Rectal smooth muscle tissue (tissue), 1 donor: ENCODE results near the gene MAPT.
"Not testable (repeated sequence)": the region's sequence is repeated elsewhere in the genome, so short reads cannot be mapped to it uniquely, and the experiment has no call there.

Experiments used
- H3K27ac ChIP-seq: one replicate; pipeline ENCODE4 v1.7.0; 2013; ENCODE audit warnings: low read depth, low read length, inconsistent platforms
- H3K27me3 ChIP-seq: one replicate; pipeline ENCODE4 v1.7.0; 2013; ENCODE audit warnings: low read length; ENCODE audit not compliant: control insufficient read depth, insufficient read depth
- H3K36me3 ChIP-seq: one replicate; pipeline ENCODE4 v1.7.0; 2013; ENCODE audit warnings: low read length; ENCODE audit not compliant: control insufficient read depth, insufficient read depth
- H3K4me1 ChIP-seq: one replicate; pipeline ENCODE4 v1.7.0; 2013; ENCODE audit warnings: low read length; ENCODE audit not compliant: control insufficient read depth, insufficient read depth
- H3K4me3 ChIP-seq: one replicate; pipeline ENCODE4 v1.7.0; 2013; ENCODE audit warnings: low read length
- H3K9ac ChIP-seq: one replicate; pipeline ENCODE4 v1.7.0; 2013; ENCODE audit warnings: low read length

MAPT gene

DNA sequence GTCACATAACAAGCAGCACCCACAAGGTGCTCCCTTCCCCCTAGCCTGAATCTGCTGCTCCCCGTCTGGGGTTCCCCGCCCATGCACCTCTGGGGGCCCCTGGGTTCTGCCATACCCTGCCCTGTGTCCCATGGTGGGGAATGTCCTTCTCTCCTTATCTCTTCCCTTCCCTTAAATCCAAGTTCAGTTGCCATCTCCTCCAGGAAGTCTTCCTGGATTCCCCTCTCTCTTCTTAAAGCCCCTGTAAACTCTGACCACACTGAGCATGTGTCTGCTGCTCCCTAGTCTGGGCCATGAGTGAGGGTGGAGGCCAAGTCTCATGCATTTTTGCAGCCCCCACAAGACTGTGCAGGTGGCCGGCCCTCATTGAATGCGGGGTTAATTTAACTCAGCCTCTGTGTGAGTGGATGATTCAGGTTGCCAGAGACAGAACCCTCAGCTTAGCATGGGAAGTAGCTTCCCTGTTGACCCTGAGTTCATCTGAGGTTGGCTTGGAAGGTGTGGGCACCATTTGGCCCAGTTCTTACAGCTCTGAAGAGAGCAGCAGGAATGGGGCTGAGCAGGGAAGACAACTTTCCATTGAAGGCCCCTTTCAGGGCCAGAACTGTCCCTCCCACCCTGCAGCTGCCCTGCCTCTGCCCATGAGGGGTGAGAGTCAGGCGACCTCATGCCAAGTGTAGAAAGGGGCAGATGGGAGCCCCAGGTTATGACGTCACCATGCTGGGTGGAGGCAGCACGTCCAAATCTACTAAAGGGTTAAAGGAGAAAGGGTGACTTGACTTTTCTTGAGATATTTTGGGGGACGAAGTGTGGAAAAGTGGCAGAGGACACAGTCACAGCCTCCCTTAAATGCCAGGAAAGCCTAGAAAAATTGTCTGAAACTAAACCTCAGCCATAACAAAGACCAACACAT lies 104.9 kb downstream of the MAPT start, which contains the start of gene STH:
TSS of gene STH (plus strand) at position 264 of the 913 bp plus-strand sequence. CDS start at position 294, 30 bp downstream.
- H3K4me1 ChIP-seq: peaks cover 5% of the 10 kb centered on the region
- H3K36me3 ChIP-seq: no peaks in the 10 kb centered on the region
- H3K27me3 ChIP-seq: no peaks in the 10 kb centered on the region
- H3K4me3 ChIP-seq: no peak within 1 kb of the TSS
- no peak within 1 kb of the TSS for H3K27ac ChIP-seq
- H3K9ac ChIP-seq: no peak within 1 kb of the TSS

DNA sequence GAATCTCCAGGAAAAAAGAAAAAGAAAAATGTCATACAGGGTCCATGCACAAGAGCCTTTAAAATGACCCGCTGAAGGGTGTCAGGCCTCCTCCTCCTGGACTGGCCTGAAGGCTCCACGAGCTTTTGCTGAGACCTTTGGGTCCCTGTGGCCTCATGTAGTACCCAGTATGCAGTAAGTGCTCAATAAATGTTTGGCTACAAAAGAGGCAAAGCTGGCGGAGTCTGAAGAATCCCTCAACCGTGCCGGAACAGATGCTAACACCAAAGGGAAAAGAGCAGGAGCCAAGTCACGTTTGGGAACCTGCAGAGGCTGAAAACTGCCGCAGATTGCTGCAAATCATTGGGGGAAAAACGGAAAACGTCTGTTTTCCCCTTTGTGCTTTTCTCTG lies 105.5 kb downstream of the MAPT start:
- Histone ChIP-seq H3K27me3 (no peaks in the 10 kb centered on the region), H3K4me1 (peaks cover 5% of the 10 kb centered on the region), H3K4me3 (no peak overlapping the region), H3K27ac (no peak overlapping the region), H3K36me3 (no peaks in the 10 kb centered on the region), H3K9ac (no peak overlapping the region)

DNA sequence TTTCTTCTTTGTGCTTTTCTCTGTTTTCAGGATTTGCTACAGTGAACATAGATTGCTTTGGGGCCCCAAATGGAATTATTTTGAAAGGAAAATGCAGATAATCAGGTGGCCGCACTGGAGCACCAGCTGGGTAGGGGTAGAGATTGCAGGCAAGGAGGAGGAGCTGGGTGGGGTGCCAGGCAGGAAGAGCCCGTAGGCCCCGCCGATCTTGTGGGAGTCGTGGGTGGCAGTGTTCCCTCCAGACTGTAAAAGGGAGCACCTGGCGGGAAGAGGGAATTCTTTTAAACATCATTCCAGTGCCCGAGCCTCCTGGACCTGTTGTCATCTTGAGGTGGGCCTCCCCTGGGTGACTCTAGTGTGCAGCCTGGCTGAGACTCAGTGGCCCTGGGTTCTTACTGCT lies 105.9 kb downstream of the MAPT start:
- H3K27ac ChIP-seq: no peak overlapping the region
- H3K4me1 ChIP-seq: peaks cover 5% of the 10 kb centered on the region
- no peaks in the 10 kb centered on the region for H3K36me3 ChIP-seq
- no peak overlapping the region for H3K4me3 ChIP-seq
- no peaks in the 10 kb centered on the region for H3K27me3 ChIP-seq
- H3K9ac ChIP-seq: no peak overlapping the region

DNA sequence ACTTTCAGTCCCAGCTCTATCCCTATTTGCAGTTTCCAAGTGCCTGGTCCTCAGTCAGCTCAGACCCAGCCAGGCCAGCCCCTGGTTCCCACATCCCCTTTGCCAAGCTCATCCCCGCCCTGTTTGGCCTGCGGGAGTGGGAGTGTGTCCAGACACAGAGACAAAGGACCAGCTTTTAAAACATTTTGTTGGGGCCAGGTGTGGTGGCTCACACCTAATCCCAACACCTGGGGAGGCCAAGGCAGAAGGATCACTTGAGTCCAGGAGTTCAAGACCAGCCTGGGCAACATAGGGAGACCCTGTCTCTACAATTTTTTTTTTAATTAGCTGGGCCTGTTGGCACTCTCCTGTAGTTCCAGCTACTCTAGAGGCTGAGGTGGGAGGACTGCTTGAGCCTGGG lies 106.4 kb downstream of the MAPT start:
- H3K27ac ChIP-seq: no peak overlapping the region
- H3K4me3 ChIP-seq: no peak overlapping the region
- H3K4me1 ChIP-seq: peaks cover 5% of the 10 kb centered on the region
- H3K9ac ChIP-seq: no peak overlapping the region
- no peaks in the 10 kb centered on the region for H3K36me3 ChIP-seq
- H3K27me3 ChIP-seq: no peaks in the 10 kb centered on the region

DNA sequence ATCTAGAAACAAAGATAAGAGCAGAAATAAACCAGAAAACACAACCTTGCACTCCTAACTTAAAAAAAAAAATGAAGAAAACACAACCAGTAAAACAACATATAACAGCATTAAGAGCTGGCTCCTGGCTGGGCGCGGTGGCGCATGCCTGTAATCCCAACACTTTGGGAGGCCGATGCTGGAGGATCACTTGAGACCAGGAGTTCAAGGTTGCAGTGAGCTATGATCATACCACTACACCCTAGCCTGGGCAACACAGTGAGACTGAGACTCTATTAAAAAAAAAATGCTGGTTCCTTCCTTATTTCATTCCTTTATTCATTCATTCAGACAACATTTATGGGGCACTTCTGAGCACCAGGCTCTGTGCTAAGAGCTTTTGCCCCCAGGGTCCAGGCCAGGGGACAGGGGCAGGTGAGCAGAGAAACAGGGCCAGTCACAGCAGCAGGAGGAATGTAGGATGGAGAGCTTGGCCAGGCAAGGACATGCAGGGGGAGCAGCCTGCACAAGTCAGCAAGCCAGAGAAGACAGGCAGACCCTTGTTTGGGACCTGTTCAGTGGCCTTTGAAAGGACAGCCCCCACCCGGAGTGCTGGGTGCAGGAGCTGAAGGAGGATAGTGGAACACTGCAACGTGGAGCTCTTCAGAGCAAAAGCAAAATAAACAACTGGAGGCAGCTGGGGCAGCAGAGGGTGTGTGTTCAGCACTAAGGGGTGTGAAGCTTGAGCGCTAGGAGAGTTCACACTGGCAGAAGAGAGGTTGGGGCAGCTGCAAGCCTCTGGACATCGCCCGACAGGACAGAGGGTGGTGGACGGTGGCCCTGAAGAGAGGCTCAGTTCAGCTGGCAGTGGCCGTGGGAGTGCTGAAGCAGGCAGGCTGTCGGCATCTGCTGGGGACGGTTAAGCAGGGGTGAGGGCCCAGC lies 107.3 kb downstream of the MAPT start:
- H3K27me3 ChIP-seq: no peaks in the 10 kb centered on the region
- no peak overlapping the region for H3K9ac ChIP-seq
- peaks cover 5% of the 10 kb centered on the region for H3K4me1 ChIP-seq
- H3K4me3 ChIP-seq: no peak overlapping the region
- H3K36me3 ChIP-seq: no peaks in the 10 kb centered on the region
- no peak overlapping the region for H3K27ac ChIP-seq

DNA sequence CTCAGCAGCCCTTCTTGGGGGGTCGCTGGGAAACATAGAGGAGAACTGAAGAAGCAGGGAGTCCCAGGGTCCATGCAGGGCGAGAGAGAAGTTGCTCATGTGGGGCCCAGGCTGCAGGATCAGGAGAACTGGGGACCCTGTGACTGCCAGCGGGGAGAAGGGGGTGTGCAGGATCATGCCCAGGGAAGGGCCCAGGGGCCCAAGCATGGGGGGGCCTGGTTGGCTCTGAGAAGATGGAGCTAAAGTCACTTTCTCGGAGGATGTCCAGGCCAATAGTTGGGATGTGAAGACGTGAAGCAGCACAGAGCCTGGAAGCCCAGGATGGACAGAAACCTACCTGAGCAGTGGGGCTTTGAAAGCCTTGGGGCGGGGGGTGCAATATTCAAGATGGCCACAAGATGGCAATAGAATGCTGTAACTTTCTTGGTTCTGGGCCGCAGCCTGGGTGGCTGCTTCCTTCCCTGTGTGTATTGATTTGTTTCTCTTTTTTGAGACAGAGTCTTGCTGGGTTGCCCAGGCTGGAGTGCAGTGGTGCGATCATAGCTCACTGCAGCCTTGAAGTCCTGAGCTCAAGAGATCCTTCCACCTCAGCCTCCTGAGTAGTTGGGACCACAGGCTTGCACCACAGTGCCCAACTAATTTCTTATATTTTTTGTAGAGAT lies 108.1 kb downstream of the MAPT start:
- Histone ChIP-seq H3K9ac (no peak overlapping the region), H3K4me1 (peaks cover 5% of the 10 kb centered on the region), H3K27me3 (no peaks in the 10 kb centered on the region), H3K36me3 (no peaks in the 10 kb centered on the region), H3K4me3 (no peak overlapping the region), H3K27ac (no peak overlapping the region)

DNA sequence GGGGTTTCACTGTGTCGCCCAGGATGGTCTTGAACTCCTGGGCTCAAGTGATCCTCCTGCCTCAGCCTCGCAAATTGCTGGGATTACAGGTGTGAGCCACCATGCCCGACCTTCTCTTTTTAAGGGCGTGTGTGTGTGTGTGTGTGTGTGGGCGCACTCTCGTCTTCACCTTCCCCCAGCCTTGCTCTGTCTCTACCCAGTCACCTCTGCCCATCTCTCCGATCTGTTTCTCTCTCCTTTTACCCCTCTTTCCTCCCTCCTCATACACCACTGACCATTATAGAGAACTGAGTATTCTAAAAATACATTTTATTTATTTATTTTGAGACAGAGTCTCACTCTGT lies 108.6 kb downstream of the MAPT start:
- Histone ChIP-seq H3K9ac (no peak overlapping the region), H3K36me3 (no peaks in the 10 kb centered on the region), H3K27me3 (no peaks in the 10 kb centered on the region), H3K4me1 (peaks cover 5% of the 10 kb centered on the region), H3K4me3 (no peak overlapping the region), H3K27ac (no peak overlapping the region)

DNA sequence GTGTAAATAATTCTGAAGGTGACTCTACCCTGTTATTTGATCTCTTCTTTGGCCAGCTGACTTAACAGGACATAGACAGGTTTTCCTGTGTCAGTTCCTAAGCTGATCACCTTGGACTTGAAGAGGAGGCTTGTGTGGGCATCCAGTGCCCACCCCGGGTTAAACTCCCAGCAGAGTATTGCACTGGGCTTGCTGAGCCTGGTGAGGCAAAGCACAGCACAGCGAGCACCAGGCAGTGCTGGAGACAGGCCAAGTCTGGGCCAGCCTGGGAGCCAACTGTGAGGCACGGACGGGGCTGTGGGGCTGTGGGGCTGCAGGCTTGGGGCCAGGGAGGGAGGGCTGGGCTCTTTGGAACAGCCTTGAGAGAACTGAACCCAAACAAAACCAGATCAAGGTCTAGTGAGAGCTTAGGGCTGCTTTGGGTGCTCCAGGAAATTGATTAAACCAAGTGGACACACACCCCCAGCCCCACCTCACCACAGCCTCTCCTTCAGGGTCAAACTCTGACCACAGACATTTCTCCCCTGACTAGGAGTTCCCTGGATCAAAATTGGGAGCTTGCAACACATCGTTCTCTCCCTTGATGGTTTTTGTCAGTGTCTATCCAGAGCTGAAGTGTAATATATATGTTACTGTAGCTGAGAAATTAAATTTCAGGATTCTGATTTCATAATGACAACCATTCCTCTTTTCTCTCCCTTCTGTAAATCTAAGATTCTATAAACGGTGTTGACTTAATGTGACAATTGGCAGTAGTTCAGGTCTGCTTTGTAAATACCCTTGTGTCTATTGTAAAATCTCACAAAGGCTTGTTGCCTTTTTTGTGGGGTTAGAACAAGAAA lies 109.8 kb downstream of the MAPT start:
- H3K27ac ChIP-seq: no peak overlapping the region
- H3K9ac ChIP-seq: no peak overlapping the region

DNA sequence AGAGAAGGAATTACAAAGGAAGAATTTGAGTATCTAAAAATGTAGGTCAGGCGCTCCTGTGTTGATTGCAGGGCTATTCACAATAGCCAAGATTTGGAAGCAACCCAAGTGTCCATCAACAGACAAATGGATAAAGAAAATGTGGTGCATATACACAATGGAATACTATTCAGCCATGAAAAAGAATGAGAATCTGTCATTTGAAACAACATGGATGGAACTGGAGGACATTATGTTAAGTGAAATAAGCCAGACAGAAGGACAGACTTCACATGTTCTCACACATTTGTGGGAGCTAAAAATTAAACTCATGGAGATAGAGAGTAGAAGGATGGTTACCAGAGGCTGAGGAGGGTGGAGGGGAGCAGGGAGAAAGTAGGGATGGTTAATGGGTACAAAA lies 111.7 kb downstream of the MAPT start:
- H3K9ac ChIP-seq, H3K27me3 ChIP-seq, H3K4me3 ChIP-seq, H3K27ac ChIP-seq, H3K36me3 ChIP-seq, H3K4me1 ChIP-seq: not testable (repeated sequence)

More for the DNA sequence above, 109.8 kb downstream of the MAPT start:
- no peaks in the 10 kb centered on the region for H3K36me3 ChIP-seq
- no peaks in the 10 kb centered on the region for H3K27me3 ChIP-seq
- H3K4me3 ChIP-seq: no peak overlapping the region
- peaks cover 5% of the 10 kb centered on the region for H3K4me1 ChIP-seq

DNA sequence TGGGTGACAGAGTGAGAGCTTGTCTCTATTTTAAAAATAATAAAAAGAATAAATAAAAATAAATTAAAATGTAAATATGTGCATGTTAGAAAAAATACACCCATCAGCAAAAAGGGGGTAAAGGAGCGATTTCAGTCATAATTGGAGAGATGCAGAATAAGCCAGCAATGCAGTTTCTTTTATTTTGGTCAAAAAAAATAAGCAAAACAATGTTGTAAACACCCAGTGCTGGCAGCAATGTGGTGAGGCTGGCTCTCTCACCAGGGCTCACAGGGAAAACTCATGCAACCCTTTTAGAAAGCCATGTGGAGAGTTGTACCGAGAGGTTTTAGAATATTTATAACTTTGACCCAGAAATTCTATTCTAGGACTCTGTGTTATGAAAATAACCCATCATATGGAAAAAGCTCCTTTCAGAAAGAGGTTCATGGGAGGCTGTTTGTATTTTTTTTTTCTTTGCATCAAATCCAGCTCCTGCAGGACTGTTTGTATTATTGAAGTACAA lies 113.2 kb downstream of the MAPT start:
- H3K4me1 ChIP-seq: peaks cover 5% of the 10 kb centered on the region
- H3K27ac ChIP-seq: no peak overlapping the region
- no peak overlapping the region for H3K9ac ChIP-seq

DNA sequence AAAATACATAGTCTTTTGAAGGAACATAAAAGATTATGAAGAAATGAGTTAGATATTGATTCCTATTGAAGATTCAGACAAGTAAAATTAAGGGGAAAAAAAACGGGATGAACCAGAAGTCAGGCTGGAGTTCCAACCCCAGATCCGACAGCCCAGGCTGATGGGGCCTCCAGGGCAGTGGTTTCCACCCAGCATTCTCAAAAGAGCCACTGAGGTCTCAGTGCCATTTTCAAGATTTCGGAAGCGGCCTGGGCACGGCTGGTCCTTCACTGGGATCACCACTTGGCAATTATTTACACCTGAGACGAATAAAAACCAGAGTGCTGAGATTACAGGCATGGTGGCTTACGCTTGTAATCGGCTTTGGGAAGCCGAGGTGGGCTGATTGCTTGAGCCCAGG lies 114.2 kb downstream of the MAPT start:
- Histone ChIP-seq H3K4me1 (peaks cover 5% of the 10 kb centered on the region), H3K4me3 (no peak overlapping the region), H3K27me3 (no peaks in the 10 kb centered on the region), H3K36me3 (no peaks in the 10 kb centered on the region), H3K27ac (no peak overlapping the region), H3K9ac (no peak overlapping the region)

More for the DNA sequence above, 113.2 kb downstream of the MAPT start:
- no peaks in the 10 kb centered on the region for H3K27me3 ChIP-seq
- no peak overlapping the region for H3K4me3 ChIP-seq
- no peaks in the 10 kb centered on the region for H3K36me3 ChIP-seq
